GM21737 (cell line): ENCODE results near the gene TSPAN9.
A peak's percentile ranks its signal among the peaks of the same experiment; 100 is the strongest.

Experiments used
- ATAC-seq: cut with Tn5 transposase; IDR thresholded peaks from one replicate; pipeline ENCODE4 v1.9.1; 2021; ENCODE audit warnings: mild to moderate bottlenecking, moderate library complexity; ENCODE audit not compliant: unreplicated experiment

TSPAN9 gene

DNA sequence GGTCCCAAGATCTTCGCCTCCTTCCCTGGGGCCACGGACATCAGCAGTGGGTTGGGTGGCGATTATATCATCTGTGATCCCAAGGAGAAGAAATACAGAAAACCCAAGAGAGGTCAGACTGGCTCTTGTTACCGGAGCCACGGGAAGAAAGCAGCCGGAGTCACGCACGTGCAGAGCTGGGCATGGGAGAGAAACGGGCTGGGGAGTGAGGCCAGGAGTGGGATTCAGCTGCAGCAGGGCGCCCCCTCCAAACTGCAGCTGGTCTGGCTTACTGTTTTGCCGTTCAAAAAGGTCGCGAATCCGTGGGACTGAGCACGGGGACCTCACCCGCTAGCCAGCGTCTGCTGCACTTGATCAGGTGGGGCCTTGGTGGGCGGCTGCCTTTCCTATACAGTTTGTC is 207.2 kb downstream of the TSPAN9 start:
- ATAC-seq, result no peak

DNA sequence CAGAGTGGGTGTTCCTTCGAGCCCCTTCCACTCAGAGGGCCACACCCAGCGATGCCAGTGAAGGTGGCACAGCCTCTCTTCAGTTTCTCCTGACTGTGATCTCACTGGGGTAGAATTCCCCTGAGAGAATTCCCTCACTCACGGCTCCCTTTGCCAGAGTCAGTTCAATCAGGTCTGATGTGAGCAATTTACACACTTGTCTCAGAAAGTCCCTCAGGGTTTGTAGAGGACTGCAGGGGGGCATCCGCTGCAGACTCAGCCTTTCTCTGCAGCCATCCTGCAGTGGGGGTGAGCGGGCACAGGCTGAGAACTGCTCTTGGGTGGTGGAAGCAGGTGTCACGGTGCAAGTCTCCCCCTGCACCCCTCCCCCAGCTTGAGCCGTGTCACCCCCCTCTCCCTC is 208.4 kb downstream of the TSPAN9 start:
- no peak for ATAC-seq

DNA sequence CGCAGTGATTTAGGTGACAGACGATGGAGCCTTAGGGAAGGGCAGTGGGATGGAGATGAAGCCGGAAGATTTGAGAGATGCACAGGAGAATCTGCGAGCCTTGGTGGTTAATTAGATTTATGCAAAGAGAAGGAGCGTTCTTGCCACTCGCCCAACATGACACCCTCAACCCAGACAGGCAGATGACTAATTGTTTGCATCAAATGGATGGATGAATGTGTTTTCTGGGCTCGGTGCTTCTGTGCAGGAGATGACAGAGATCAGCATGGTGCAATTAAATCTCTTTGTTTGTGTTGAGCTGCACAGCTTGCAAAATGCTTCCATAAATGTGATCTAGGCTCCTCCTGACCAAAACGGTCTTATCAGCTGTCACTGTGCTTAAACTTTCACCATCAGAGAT is 211.5 kb downstream of the TSPAN9 start:
- no peak for ATAC-seq

- ATAC-seq, result no peak
Measured at GRCh38 chr12:3289702-3290101, 212.5 kb downstream of the TSPAN9 start.

DNA sequence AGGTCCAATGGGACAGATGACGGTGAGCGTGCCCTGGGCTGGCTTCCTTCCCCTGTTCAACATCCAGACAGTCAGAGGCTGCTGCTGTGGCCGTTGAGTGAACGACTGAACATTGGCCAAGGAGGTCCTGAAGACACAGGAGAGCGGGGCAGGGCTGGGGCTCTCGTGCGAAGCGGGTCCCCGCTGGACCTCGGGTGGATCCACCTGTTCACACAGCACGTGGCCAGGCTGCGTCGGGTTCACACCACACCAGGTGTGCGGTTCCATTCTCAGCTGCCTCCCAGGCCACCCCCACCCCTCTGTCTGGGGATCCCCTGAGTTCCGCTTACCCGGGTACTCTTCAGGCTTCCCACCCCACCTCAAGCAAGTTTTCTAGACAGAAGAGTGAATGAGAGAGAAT is 214.8 kb downstream of the TSPAN9 start:
- no peak for ATAC-seq

GRCh38 chr12:3292677-3293412 is 215.7 kb downstream of the TSPAN9 start:
- ATAC-seq, result no peak

DNA sequence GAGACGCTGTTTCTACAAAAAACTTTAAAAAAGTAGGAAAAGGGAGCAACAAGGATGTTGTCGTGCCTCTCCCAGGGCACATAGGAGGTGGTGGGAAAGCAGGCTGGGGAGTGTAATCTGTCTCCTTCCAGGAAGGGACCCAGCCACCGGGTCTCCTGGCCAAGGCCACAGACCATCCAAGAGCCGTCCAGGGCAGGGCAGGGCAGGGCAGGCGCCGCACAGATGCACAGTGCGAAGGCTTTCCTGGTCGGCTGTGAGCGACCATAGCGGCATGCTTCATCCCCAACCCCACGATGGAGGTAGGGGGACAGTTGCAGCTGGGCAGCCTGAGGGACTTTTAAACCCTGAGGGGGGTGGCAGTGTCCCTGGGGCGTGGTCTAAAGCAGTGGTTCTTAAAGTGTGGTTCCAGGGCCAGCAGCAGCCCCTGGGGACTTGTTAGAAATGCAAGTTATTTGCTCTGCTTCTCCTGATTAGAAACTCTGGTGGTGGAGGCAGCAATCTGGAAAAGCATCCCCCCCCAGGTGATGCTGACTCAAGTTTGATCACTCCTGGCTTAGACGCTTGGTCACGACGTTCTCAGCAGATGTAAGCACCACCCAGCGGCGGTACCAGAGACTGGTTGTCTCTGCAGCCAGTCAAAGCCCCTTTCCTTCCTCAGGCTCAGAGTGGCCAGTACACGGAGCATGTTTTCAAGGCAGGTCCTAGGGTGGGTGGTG is 216.4 kb downstream of the TSPAN9 start:
- ATAC-seq, result no peak

DNA sequence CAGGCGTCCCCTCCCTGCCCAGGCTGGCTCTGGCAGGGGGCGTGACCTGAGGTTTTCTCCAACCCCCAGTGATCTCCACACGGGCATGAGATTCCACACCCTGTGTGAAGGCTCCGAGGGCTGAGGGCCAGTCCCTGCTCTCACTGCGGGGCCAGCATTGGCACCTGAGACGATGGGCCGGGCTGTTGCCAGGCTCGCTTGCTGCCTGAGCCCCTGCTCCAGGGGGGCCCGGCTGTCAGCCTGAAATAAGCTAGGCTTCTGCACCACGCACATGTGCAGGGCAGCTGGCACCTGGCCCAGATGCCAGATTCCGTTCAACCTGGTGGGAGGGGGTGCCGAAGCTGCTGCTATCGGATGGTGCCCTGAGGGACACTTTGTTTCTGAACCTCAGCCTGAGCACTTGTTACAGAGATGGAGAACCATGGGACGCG is 217.3 kb downstream of the TSPAN9 start:
- ATAC-seq, result no peak

DNA sequence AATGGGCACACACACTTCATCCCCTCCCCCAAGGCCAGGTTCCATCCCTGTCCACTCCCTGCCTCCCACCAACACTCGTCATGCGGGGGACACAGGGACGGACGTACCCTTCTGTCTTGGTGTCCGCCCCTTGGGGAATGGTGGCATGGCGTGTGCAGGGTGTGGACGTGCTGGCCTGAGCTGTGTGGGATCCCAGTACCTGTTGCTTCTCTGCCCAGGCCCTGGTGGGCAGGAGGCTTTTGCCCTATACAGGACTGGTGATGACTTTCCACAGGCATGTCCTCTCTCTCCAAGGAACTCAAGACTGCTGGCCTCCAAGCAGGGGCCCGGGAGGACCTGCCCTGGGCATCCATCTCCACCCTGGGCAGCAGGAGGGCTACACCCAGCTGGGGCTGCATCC is 218.0 kb downstream of the TSPAN9 start:
- no peak for ATAC-seq

- no peak for ATAC-seq
Measured at GRCh38 chr12:3295646-3296408, 218.6 kb downstream of the TSPAN9 start.

GRCh38 chr12:3296409-3296701 is 219.2 kb downstream of the TSPAN9 start:
- no peak for ATAC-seq

DNA sequence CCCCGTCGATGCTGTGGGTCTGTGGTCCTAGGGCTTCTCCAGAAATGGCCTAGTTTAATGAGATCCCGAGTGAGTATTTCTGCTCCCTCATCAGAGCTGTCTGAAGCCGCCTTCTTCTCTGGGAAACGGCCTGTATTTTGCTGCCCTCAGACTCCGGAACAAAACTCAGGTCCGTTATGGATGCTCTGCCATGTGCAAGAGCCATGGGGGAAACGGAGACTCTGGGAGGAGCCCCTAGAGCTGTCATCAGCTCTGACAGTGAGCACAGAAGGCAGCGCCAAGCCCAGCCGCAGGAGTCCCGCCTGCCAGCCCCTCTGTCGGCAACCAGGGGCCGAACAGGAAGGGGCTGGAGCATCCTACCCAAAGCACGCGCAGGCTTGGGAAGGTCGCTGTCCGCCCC is 221.4 kb downstream of the TSPAN9 start:
- ATAC-seq, result no peak

GRCh38 chr12:3299929-3300832 is 223.0 kb downstream of the TSPAN9 start:
- peak; percentile 65 for ATAC-seq

GRCh38 chr12:3300833-3301401 is 223.7 kb downstream of the TSPAN9 start:
- no peak for ATAC-seq

DNA sequence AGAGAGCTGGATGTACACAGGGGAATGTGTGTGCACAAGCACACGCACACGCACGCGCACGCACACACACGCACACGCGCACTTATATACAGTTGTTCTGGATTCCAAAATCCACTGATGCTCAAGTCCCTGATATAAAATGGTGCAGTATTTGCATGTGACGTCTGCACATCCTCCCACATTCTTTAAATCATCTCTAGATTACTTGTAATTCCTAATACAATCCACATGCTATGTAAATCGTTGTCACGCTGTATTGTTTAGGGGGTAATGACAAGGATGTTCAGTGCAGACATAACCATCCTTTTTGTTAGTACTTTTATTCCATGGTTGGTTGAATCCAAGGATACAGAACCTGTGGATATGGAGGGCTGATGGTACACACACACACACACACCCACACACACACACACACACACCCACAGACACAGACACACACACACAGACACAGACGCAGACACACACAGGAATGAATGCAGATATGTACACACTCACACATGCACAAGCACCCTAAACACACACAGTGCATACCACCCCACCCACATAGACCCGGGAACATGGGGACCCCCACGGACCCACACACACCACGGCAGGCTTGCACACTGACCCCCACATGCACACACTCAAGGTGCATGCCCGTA is 225.3 kb downstream of the TSPAN9 start:
- no peak for ATAC-seq

DNA sequence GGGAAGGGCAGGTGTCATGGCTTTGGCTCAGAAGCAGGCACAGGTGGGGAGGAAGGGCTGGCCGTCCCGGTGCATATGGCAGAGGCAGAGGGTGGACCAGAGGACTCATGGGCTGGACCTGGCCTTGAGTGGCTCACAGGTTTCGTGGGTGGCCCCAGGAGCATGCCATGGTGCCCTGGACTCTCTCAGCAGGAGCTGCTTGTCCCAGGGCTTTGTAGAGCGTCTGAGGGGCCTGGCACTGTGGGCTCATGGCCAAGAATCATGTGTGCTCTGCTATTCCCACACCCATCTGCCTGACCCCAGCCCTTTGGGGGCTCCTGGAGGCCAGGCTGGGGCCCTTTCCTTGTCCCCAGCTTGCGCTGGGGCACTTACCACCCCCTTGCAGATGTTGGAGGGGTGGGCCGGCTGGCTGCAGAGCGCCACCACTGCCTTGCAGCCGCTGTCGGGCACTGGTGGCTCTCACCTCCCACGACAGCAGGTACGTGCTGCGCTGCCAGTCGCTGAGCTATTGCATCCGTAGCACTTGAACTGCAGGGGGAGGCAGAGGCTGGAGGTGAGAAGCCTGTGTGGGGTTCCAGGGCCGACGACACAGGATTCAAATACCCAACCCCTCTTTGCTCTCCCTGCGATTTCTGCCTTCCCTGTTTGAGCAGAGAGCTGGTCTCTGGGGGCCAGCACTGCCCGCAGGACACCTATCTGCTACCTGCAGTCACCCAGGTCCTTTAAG is 226.4 kb downstream of the TSPAN9 start:
- no peak for ATAC-seq

- ATAC-seq, result no peak
Measured at GRCh38 chr12:3304436-3305165, 227.4 kb downstream of the TSPAN9 start.

GRCh38 chr12:3305464-3305863 is 228.3 kb downstream of the TSPAN9 start:
- no peak for ATAC-seq
